Activated CD4-positive, alpha-beta T cell treated with anti-CD3 and anti-CD28 coated beads for 48 hours (primary cell): ENCODE results near the gene CCDC17.
"Not testable (repeated sequence)": the region's sequence is repeated elsewhere in the genome, so short reads cannot be mapped to it uniquely, and the experiment has no call there.

ENCODE experiments used
- DNase-seq: peaks from one replicate; pipeline ENCODE4 v3.0.0-alpha.2; 2020

Gene CCDC17

GRCh38 chr1:45621501-45621836 is 2.4 kb downstream of the CCDC17 start:
- DNase-seq = no peak

- no peak for DNase-seq
Measured at GRCh38 chr1:45620588-45621500, 3.0 kb downstream of the CCDC17 start.

- DNase-seq = no peak
Measured at GRCh38 chr1:45619149-45619921, 4.5 kb downstream of the CCDC17 start.

GRCh38 chr1:45617618-45618017 is 6.2 kb downstream of the CCDC17 start:
- DNase-seq = no peak

- DNase-seq = no peak
Measured at GRCh38 chr1:45615885-45616284, 8.0 kb downstream of the CCDC17 start.

- no peak for DNase-seq
Measured at GRCh38 chr1:45612941-45613579, 10.8 kb downstream of the CCDC17 start.

GRCh38 chr1:45610589-45611226 is 13.1 kb downstream of the CCDC17 start:
- DNase-seq = no peak

- DNase-seq = no peak
Measured at GRCh38 chr1:45608175-45609156, 15.4 kb downstream of the CCDC17 start.

- DNase-seq = no peak
Measured at GRCh38 chr1:45607404-45608074, 16.3 kb downstream of the CCDC17 start.

GRCh38 chr1:45604239-45604638 is 19.6 kb downstream of the CCDC17 start:
- DNase-seq = no peak

GRCh38 chr1:45596765-45597164 is 27.1 kb downstream of the CCDC17 start:
- DNase-seq = not testable (repeated sequence)

- no peak for DNase-seq
Measured at GRCh38 chr1:45594412-45594811, 29.4 kb downstream of the CCDC17 start.

GRCh38 chr1:45589861-45590260 is 34.0 kb downstream of the CCDC17 start:
- DNase-seq = no peak

- DNase-seq = no peak
Measured at GRCh38 chr1:45586769-45587168, 37.1 kb downstream of the CCDC17 start.

GRCh38 chr1:45585496-45586075 is 38.3 kb downstream of the CCDC17 start:
- DNase-seq = no peak

GRCh38 chr1:45585110-45585426 is 38.8 kb downstream of the CCDC17 start:
- no peak for DNase-seq

GRCh38 chr1:45584351-45585109 is 39.3 kb downstream of the CCDC17 start:
- DNase-seq = peak; percentile 93

GRCh38 chr1:45583666-45584350 is 40.0 kb downstream of the CCDC17 start, which contains the start of gene NASP:
NASP (plus strand) TSS chr1:45584041; CDS start chr1:45584147, 106 bp downstream.
- peak; percentile 94 for DNase-seq

GRCh38 chr1:45583264-45583665 is 40.6 kb downstream of the CCDC17 start:
- peak; percentile 96 for DNase-seq
